Endothelial cell of umbilical vein (primary cell): Measurements from ENCODE around the gene ANKMY2. TPM values are rescaled to one million over a fixed set of nuclear protein-coding genes. Genes with fewer than 3 reads are reported as not detected.

Experiments
- BruUV-seq: library from RNA; stranded (reverse); fragments of 400-500 nt; replicated peaks from 2 replicates; lab custom pipeline; 2021; lab: Mats Ljungman, UMichigan
- CTCF ChIA-PET: fragments of 300-600, 350-600 bp; sonication (Branson Sonifier 250); formaldehyde crosslinking; loops from one replicate; lab custom pipeline; 2021; ENCODE audit warnings: antibody characterized with exemption, inconsistent platforms; lab: Charles Lee
- POLR2A ChIA-PET: fragments of 300-600, 350-600 bp; sonication (Branson Sonifier 250); formaldehyde crosslinking; loops from one replicate; lab custom pipeline; 2021; ENCODE audit warnings: antibody characterized with exemption, inconsistent platforms; lab: Charles Lee
- DNase-seq: peaks from one replicate; pipeline ENCODE4 v3.0.0-alpha.2; 2011; ENCODE audit warnings: low read depth, low spot score
- FAIRE-seq: peaks from 2 replicates; lab custom pipeline; 2011; peaks lifted over from hg19 to GRCh38; lab: Jason Lieb, UNC
- H2AFZ ChIP-seq: 2 replicates; pipeline ENCODE4 v1.6.0; 2012; ENCODE audit warnings: low read depth, low read length, control low read depth, inconsistent platforms
- H3K27ac ChIP-seq: 2 replicates; pipeline ENCODE4 v1.5.1; 2011; ENCODE audit warnings: low read depth, mild to moderate bottlenecking, control low read depth, low read length, moderate library complexity; ENCODE audit not compliant: insufficient read depth
- H3K27me3 ChIP-seq, 2 experiments: 2 replicates each; pipeline versions ENCODE4 v1.6.0 to v1.6.1; 2011; ENCODE audit warnings: low read length in 2 of 2, mixed read lengths in 1 of 2; ENCODE audit not compliant: control insufficient read depth in 2 of 2, insufficient read depth in 2 of 2
- H3K36me3 ChIP-seq, 2 experiments: 2 replicates in 1 of 2; 3 replicates in 1 of 2; pipeline ENCODE4 v1.5.1; 2011; ENCODE audit warnings: low read length in 2 of 2, mild to moderate bottlenecking in 1 of 2, moderate library complexity in 1 of 2; ENCODE audit not compliant: control insufficient read depth in 2 of 2, insufficient read depth in 2 of 2; ENCODE audit errors: extremely low read depth in 1 of 2
- H3K4me1 ChIP-seq: 3 replicates; pipeline ENCODE4 v1.5.1; 2011; ENCODE audit warnings: mild to moderate bottlenecking, low read length; ENCODE audit not compliant: control insufficient read depth, insufficient read depth; ENCODE audit errors: extremely low read depth
- H3K4me2 ChIP-seq: 2 replicates; pipeline ENCODE4 v1.6.1; 2011; ENCODE audit warnings: low read length, control low read depth, mixed read lengths; ENCODE audit not compliant: insufficient read depth
- H3K4me3 ChIP-seq, 3 experiments: fragments of 200-600 bp in 1 of 3; sonication (generic), shearing (Covaris generic) in 1 of 3; replicated peaks in 1 of 3; 2 replicates each; pipeline ENCODE4 v1.5.1; 2011 to 2016; ENCODE audit warnings: control low read depth in 3 of 3, low read length in 3 of 3, mild to moderate bottlenecking in 2 of 3, inconsistent platforms in 1 of 3, low read depth in 1 of 3, moderate library complexity in 1 of 3; ENCODE audit not compliant: insufficient read depth in 1 of 3
- H3K79me2 ChIP-seq: 2 replicates; pipeline ENCODE4 v1.6.0; 2012; ENCODE audit warnings: low read length, inconsistent platforms; ENCODE audit not compliant: control insufficient read depth, insufficient read depth
- H3K9ac ChIP-seq: replicated peaks from 2 replicates; pipeline ENCODE3; 2011; ENCODE audit warnings: low read length, control low read depth; ENCODE audit not compliant: insufficient read depth; ENCODE audit errors: extremely low read depth
- H3K9me1 ChIP-seq: replicated peaks from 3 replicates; pipeline ENCODE4 v1.6.0; 2011; ENCODE audit warnings: mild to moderate bottlenecking, low read length; ENCODE audit not compliant: control insufficient read depth, insufficient read depth; ENCODE audit errors: extremely low read depth
- H3K9me3 ChIP-seq: replicated peaks from 2 replicates; pipeline ENCODE4 v1.5.1; 2012; ENCODE audit warnings: low read length, inconsistent platforms; ENCODE audit not compliant: control insufficient read depth, insufficient read depth
- H4K20me1 ChIP-seq: replicated peaks from 2 replicates; pipeline ENCODE3; 2011; ENCODE audit warnings: mild to moderate bottlenecking, low read length; ENCODE audit not compliant: control insufficient read depth, insufficient read depth; ENCODE audit errors: extremely low read depth
- CTCF ChIP-seq, 2 donors: IDR thresholded peaks; 1 replicate in 1 of 2; 2 replicates in 1 of 2; pipeline ENCODE4 v1.5.1; 2011; ENCODE audit warnings: low read length in 2 of 2, mild to moderate bottlenecking in 2 of 2, moderate library complexity in 2 of 2, control low read depth in 1 of 2, inconsistent platforms in 1 of 2, low read depth in 1 of 2; ENCODE audit not compliant: insufficient read depth in 1 of 2; ENCODE audit errors: extremely low read depth in 1 of 2
- FOS ChIP-seq: IDR thresholded peaks from 2 replicates; pipeline ENCODE4 v1.6.1; 2011; ENCODE audit warnings: mild to moderate bottlenecking, low read length, moderate library complexity, borderline replicate concordance; ENCODE audit not compliant: insufficient read depth
- GATA2 ChIP-seq: IDR thresholded peaks from 2 replicates; pipeline ENCODE4 v1.7.0; 2011; ENCODE audit warnings: low read depth, mild to moderate bottlenecking, moderate library complexity, mixed read lengths, low read length; ENCODE audit not compliant: insufficient read length, insufficient read depth
- JUN ChIP-seq: IDR thresholded peaks from 2 replicates; pipeline ENCODE4 v1.6.1; 2011; ENCODE audit warnings: borderline replicate concordance, low read depth; ENCODE audit not compliant: insufficient read length, insufficient read depth
- MAX ChIP-seq: IDR thresholded peaks from 2 replicates; pipeline ENCODE4 v1.6.1; 2011; ENCODE audit not compliant: insufficient read depth, insufficient read length
- MYC ChIP-seq: IDR thresholded peaks from one replicate; pipeline ENCODE4 v1.6.1; 2011; ENCODE audit warnings: mild to moderate bottlenecking, low read depth, low read length
- POLR2AphosphoS5 ChIP-seq: IDR thresholded peaks from 2 replicates; pipeline ENCODE4 v1.6.1; 2012; ENCODE audit warnings: low read depth, mild to moderate bottlenecking, control low read depth, low read length, moderate library complexity; ENCODE audit not compliant: insufficient read depth
- dilution Hi-C: fragments of 300-500 bp; cut with MboI; formaldehyde crosslinking; loops from one replicate; pipeline ENCODE4 v1.15.0; 2019; ENCODE audit warnings: low sequenced_read_pairs; ENCODE audit not compliant: extremely low pct_ligation_motif_present
- intact Hi-C: fragments of 100-400 bp; cut with micrococcal nuclease; formaldehyde crosslinking; loops from one replicate; pipeline ENCODE4 v1.10.0; 2022
- polyA plus RNA-seq, 4 experiments: library from polyadenylated mRNA; depleted of rRNA in 3 of 4; stranded (reverse) in 3 of 4; unstranded in 1 of 4; fragments of >200 nt; gene quantifications; 2 replicates each; pipeline versions ENCODE4 v1.2.1 to v1.2.3, GENCODE V29; 2011 to 2012; ENCODE audit warnings: missing spikeins in 1 of 4
- total RNA-seq: library from RNA; stranded (reverse); gene quantifications from 2 replicates; pipeline ENCODE4 v1.2.3, GENCODE V29; 2021

Gene ANKMY2
- total and polyA plus RNA-seq, 2 donors (not counting 3 experiments of a cell fraction or from before 2014, with no cell fraction given) = 7.7 to 11.6 TPM

- no peak overlapping the region for H3K27ac ChIP-seq
- no peaks in the 10 kb centered on the region for H3K36me3 ChIP-seq
- no peak overlapping the region for H3K4me2 ChIP-seq
- no peaks in the 10 kb centered on the region for H3K9me1 ChIP-seq
- no peak for DNase-seq
- H3K79me2 ChIP-seq = no peaks in the 10 kb centered on the region
- no peaks in the 10 kb centered on the region for H4K20me1 ChIP-seq
- CTCF ChIA-PET = interaction anchor here (1.2 to 8.6 kb wide), 3 partner anchors 9 to 121 kb away, joined by 3 to 85 read pairs (median 4); no protein-coding TSS in a partner anchor
- FAIRE-seq = no peak
- TF ChIP-seq MAX (no peak), CTCF (IDR thresholded peaks at IDR 0.05; ENCODE audit: extremely low read depth in 1 of 2, insufficient read depth in 1 of 2, low read depth in 1 of 2, low read length in 2 of 2) (no peak), GATA2 (no peak), MYC (no peak), JUN (no peak), POLR2AphosphoS5 (no peak), FOS (no peak)
- intact Hi-C loops (no loop called here), dilution Hi-C loops (no loop called here)
- H3K4me3 ChIP-seq = no peak overlapping the region
- H3K9ac ChIP-seq = no peak overlapping the region
- no peaks in the 10 kb centered on the region for H3K27me3 ChIP-seq
- peaks cover 3% of the 10 kb centered on the region for H3K4me1 ChIP-seq
- BruUV-seq = no TSS peak
- POLR2A ChIA-PET = no interaction called here
- H3K9me3 ChIP-seq = no peaks in the 10 kb centered on the region
- H2AFZ ChIP-seq = no peak overlapping the region
Observed at GRCh38 chr7:16554518-16555236, 90.9 kb downstream of the ANKMY2 start.
